ENCODE data around the gene INPP1.

INPP1 gene

GRCh38 chr2:190408538-190409271 is 65.3 kb downstream of the INPP1 start:
- DNase-seq (ENCODE audit: low read depth in 1 of 2, low spot score in 1 of 2): peak; percentile 44 to 58
- in situ Hi-C loops (cut with HindIII; ENCODE audit: low pct_unique_long_range_greater_than_20kb, low sequenced_read_pairs): no loop called here
- no peak for TF ChIP-seq JUND (IDR thresholded peaks at IDR 0.05; ENCODE audit: low read depth)

GRCh38 chr2:190409616-190410015 is 66.2 kb downstream of the INPP1 start:
- no peak for TF ChIP-seq JUND (IDR thresholded peaks at IDR 0.05; ENCODE audit: low read depth)
- no peak for DNase-seq (ENCODE audit: low read depth in 1 of 2, low spot score in 1 of 2)
- in situ Hi-C loops (cut with HindIII; ENCODE audit: low pct_unique_long_range_greater_than_20kb, low sequenced_read_pairs): no loop called here

GRCh38 chr2:190410166-190410565 is 66.8 kb downstream of the INPP1 start:
- TF ChIP-seq JUND (IDR thresholded peaks at IDR 0.05; ENCODE audit: low read depth): no peak
- in situ Hi-C loops (cut with HindIII; ENCODE audit: low pct_unique_long_range_greater_than_20kb, low sequenced_read_pairs): no loop called here
- no peak for DNase-seq (ENCODE audit: low read depth in 1 of 2, low spot score in 1 of 2)

GRCh38 chr2:190412966-190413365 is 69.6 kb downstream of the INPP1 start:
- DNase-seq (ENCODE audit: low read depth in 1 of 2, low spot score in 1 of 2): no peak
- TF ChIP-seq JUND (IDR thresholded peaks at IDR 0.05; ENCODE audit: low read depth): no peak
- in situ Hi-C loops (cut with HindIII; ENCODE audit: low pct_unique_long_range_greater_than_20kb, low sequenced_read_pairs): no loop called here

GRCh38 chr2:190413421-190413820 is 70.0 kb downstream of the INPP1 start:
- in situ Hi-C loops (cut with HindIII; ENCODE audit: low pct_unique_long_range_greater_than_20kb, low sequenced_read_pairs): no loop called here
- peak in 1 of 2 experiments; percentile 35 for DNase-seq (ENCODE audit: low read depth in 1 of 2, low spot score in 1 of 2)
- TF ChIP-seq JUND (IDR thresholded peaks at IDR 0.05; ENCODE audit: low read depth): no peak

GRCh38 chr2:190415251-190415650 is 71.9 kb downstream of the INPP1 start:
- in situ Hi-C loops (cut with HindIII; ENCODE audit: low pct_unique_long_range_greater_than_20kb, low sequenced_read_pairs): no loop called here
- DNase-seq (ENCODE audit: low read depth in 1 of 2, low spot score in 1 of 2): no peak
- TF ChIP-seq JUND (IDR thresholded peaks at IDR 0.05; ENCODE audit: low read depth): no peak

GRCh38 chr2:190415794-190416775 is 72.7 kb downstream of the INPP1 start:
- in situ Hi-C loops (cut with HindIII; ENCODE audit: low pct_unique_long_range_greater_than_20kb, low sequenced_read_pairs): no loop called here
- no peak for DNase-seq (ENCODE audit: low read depth in 1 of 2, low spot score in 1 of 2)
- TF ChIP-seq JUND (IDR thresholded peaks at IDR 0.05; ENCODE audit: low read depth): no peak

- DNase-seq (ENCODE audit: low read depth in 1 of 2, low spot score in 1 of 2): no peak
- in situ Hi-C loops (cut with HindIII; ENCODE audit: low pct_unique_long_range_greater_than_20kb, low sequenced_read_pairs): no loop called here
- TF ChIP-seq JUND (IDR thresholded peaks at IDR 0.05; ENCODE audit: low read depth): no peak
Observed at GRCh38 chr2:190417045-190417842, 73.9 kb downstream of the INPP1 start.

GRCh38 chr2:190418727-190419126 is 75.3 kb downstream of the INPP1 start:
- in situ Hi-C loops (cut with HindIII; ENCODE audit: low pct_unique_long_range_greater_than_20kb, low sequenced_read_pairs): no loop called here
- no peak for TF ChIP-seq JUND (IDR thresholded peaks at IDR 0.05; ENCODE audit: low read depth)
- DNase-seq (ENCODE audit: low read depth in 1 of 2, low spot score in 1 of 2): peak in 1 of 2 experiments; percentile 66

- DNase-seq (ENCODE audit: low read depth in 1 of 2, low spot score in 1 of 2): no peak
- in situ Hi-C loops (cut with HindIII; ENCODE audit: low pct_unique_long_range_greater_than_20kb, low sequenced_read_pairs): no loop called here
Observed at GRCh38 chr2:190420801-190421200, 77.4 kb downstream of the INPP1 start.

More at GRCh38 chr2:190420801-190421200, 77.4 kb downstream of the INPP1 start:
- no peak for TF ChIP-seq JUND (IDR thresholded peaks at IDR 0.05; ENCODE audit: low read depth)
